ENCODE results near the gene REEP1.

DNA sequence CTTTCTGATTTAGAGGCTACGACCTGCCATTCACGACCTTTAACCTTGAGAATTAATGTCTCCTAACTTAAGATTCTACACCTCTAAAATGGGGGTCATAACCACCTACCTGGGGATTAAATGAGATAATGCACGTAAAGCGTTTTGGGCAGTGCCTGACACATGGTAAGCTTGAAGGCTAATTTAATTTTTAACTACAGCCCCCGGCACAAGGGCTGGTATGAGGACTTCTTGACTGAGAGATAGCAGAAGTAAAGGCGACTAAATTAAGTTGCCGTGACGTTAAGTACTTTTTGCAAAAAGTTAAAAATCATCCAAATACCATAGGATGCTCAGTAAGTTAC, 137.6 kb downstream of the REEP1 start:
- TF ChIP-seq HOXA7 (CRISPR knock-in tag; IDR thresholded peaks at IDR 0.05; ENCODE audit: borderline replicate concordance) (no peak), ZEB2 (tag by site-specific recombination; IDR thresholded peaks at IDR 0.05) (no peak), ZNF830 (tag by site-specific recombination; IDR thresholded peaks at IDR 0.05; ENCODE audit: low read depth) (no peak), ZNF677 (tag by site-specific recombination; IDR thresholded peaks at IDR 0.05) (no peak), SP2 (tag by site-specific recombination; IDR thresholded peaks at IDR 0.05) (no peak), ZNF24 (tag by site-specific recombination; IDR thresholded peaks at IDR 0.05) (no peak), ZNF394 (tag by site-specific recombination; IDR thresholded peaks at IDR 0.05; ENCODE audit: borderline replicate concordance) (no peak)
- TF ChIP-seq, protein P1, sequence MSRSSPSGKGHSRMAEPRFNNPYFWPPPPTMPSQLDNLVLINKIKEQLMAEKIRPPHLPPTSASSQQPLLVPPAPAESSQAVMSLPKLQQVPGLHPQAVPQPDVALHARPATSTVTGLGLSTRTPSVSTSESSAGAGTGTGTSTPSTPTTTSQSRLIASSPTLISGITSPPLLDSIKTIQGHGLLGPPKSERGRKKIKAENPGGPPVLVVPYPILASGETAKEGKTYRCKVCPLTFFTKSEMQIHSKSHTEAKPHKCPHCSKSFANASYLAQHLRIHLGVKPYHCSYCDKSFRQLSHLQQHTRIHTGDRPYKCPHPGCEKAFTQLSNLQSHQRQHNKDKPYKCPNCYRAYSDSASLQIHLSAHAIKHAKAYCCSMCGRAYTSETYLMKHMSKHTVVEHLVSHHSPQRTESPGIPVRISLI (tag by site-specific recombination; IDR thresholded peaks at IDR 0.05) = no peak
- TF ChIP-seq, protein P2, sequence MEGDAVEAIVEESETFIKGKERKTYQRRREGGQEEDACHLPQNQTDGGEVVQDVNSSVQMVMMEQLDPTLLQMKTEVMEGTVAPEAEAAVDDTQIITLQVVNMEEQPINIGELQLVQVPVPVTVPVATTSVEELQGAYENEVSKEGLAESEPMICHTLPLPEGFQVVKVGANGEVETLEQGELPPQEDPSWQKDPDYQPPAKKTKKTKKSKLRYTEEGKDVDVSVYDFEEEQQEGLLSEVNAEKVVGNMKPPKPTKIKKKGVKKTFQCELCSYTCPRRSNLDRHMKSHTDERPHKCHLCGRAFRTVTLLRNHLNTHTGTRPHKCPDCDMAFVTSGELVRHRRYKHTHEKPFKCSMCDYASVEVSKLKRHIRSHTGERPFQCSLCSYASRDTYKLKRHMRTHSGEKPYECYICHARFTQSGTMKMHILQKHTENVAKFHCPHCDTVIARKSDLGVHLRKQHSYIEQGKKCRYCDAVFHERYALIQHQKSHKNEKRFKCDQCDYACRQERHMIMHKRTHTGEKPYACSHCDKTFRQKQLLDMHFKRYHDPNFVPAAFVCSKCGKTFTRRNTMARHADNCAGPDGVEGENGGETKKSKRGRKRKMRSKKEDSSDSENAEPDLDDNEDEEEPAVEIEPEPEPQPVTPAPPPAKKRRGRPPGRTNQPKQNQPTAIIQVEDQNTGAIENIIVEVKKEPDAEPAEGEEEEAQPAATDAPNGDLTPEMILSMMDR (tag by site-specific recombination; IDR thresholded peaks at IDR 0.05) = no peak

Measured in HEK293 (cell line).